ENCODE measurements around the gene ETFA. TPM values are rescaled to one million over a fixed set of nuclear protein-coding genes. Genes with fewer than 3 reads are reported as not detected.

The ETFA gene
- total RNA-seq, 1 donor from 2014 or later, result 107 TPM

DNA sequence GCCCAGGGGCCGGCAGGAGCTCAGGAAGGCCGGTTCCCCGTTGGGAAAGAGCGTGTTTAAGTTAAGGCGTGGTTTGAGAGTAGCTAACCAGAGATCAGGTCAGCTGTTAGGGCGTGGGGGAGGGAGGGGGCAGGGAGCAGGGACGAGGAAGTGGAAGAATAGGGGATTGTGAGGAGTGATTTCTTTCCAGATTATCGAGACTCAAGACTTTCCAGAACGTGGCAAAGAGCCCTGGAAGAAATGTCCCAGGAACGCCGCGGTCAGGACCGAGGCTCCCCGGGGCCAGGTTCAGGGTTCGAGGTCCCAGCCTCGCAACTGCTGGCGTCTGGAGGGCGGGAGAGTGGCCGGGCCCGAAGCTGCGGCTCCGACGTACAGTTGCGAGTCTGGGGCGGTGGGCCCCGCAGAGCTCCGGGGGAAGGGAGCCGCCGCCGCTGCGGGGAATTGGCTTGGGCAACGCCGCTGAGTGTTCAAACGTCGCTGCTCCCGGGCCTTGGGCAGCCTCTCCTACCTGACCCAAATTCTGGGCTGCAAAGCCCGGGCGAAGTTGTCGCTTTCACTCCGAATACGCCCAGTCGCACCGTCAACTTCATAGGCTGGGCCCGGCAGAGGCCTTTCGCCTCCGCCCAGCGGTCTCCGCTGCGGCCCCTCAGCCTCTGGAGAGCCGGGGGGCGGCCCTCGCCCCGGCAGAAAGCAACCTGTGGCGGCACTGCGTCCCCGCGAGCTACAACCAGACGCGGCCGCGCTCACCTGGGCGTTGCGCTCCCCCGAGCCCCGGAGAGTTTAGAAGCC is 34.8 kb upstream of the ETFA start:
- DNase-seq (ENCODE audit: low spot score in 2 of 2, unreplicated experiment in 2 of 2), result peak in 1 of 2 experiments; percentile 54
- TF ChIP-seq, protein P1, sequence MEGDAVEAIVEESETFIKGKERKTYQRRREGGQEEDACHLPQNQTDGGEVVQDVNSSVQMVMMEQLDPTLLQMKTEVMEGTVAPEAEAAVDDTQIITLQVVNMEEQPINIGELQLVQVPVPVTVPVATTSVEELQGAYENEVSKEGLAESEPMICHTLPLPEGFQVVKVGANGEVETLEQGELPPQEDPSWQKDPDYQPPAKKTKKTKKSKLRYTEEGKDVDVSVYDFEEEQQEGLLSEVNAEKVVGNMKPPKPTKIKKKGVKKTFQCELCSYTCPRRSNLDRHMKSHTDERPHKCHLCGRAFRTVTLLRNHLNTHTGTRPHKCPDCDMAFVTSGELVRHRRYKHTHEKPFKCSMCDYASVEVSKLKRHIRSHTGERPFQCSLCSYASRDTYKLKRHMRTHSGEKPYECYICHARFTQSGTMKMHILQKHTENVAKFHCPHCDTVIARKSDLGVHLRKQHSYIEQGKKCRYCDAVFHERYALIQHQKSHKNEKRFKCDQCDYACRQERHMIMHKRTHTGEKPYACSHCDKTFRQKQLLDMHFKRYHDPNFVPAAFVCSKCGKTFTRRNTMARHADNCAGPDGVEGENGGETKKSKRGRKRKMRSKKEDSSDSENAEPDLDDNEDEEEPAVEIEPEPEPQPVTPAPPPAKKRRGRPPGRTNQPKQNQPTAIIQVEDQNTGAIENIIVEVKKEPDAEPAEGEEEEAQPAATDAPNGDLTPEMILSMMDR (IDR thresholded peaks at IDR 0.05; ENCODE audit: unreplicated experiment), result no peak
- Mint-ChIP-seq H3K9me3 (no peaks in the 10 kb centered on the region), H3K27ac (peak overlapping the region; percentile 9), H3K36me3 (no peaks in the 10 kb centered on the region), H3K27me3 (ENCODE audit: low read depth) (peaks cover 89% of the 10 kb centered on the region), H3K4me1 (peaks cover 28% of the 10 kb centered on the region), H3K4me3 (peak overlapping the region; percentile 57)

GRCh38 chr15:76345583-76345879 is 34.3 kb upstream of the ETFA start:
- Mint-ChIP-seq H3K27ac (peak overlapping the region; percentile 9), H3K36me3 (no peaks in the 10 kb centered on the region), H3K4me1 (peaks cover 32% of the 10 kb centered on the region), H3K27me3 (ENCODE audit: low read depth) (peaks cover 89% of the 10 kb centered on the region), H3K9me3 (no peaks in the 10 kb centered on the region), H3K4me3 (peak overlapping the region; percentile 57)
- DNase-seq (ENCODE audit: low spot score in 2 of 2, unreplicated experiment in 2 of 2), result no peak
- TF ChIP-seq, protein P1 (IDR thresholded peaks at IDR 0.05; ENCODE audit: unreplicated experiment), result no peak

DNA sequence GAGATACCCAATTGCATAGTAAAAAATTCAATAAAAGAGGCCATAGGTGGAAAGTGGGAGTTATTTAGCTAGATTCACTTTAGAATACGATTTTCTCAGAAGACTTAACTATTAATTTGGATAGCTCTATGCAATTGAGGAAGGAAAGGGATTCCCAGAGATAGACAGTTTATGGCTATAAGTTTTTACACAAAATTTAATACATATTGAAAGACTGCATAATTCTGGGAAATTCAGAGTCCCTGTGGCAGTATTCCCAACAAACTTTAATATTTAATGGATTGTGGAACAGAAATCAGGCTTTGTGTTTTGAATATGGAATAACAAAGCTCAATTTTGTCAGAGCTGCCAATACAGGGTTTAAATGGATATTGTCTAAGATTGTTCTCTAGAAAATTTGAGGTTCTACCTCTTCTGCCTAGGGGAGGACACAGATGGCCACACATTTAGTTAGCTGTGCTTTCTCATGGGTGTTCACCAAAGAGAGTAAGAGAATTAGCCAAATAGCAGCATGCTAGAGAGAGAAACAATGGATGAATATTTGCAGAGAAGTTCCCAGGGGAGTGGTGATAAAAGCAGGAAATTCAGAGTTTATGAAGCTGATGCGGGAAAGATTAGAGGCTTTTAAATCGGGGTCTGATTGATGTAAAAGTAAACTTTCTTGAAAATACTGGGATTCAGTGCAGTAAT is 33.8 kb upstream of the ETFA start:
- H3K27ac Mint-ChIP-seq, result peak overlapping the region; percentile 9
- TF ChIP-seq, protein P1 (IDR thresholded peaks at IDR 0.05; ENCODE audit: unreplicated experiment), result no peak
- H3K9me3 Mint-ChIP-seq, result no peaks in the 10 kb centered on the region
- no peak for DNase-seq (ENCODE audit: low spot score in 2 of 2, unreplicated experiment in 2 of 2)
- no peaks in the 10 kb centered on the region for H3K36me3 Mint-ChIP-seq
- peaks cover 89% of the 10 kb centered on the region for H3K27me3 Mint-ChIP-seq (ENCODE audit: low read depth)
- peak overlapping the region; percentile 57 for H3K4me3 Mint-ChIP-seq
- peaks cover 37% of the 10 kb centered on the region for H3K4me1 Mint-ChIP-seq

DNA sequence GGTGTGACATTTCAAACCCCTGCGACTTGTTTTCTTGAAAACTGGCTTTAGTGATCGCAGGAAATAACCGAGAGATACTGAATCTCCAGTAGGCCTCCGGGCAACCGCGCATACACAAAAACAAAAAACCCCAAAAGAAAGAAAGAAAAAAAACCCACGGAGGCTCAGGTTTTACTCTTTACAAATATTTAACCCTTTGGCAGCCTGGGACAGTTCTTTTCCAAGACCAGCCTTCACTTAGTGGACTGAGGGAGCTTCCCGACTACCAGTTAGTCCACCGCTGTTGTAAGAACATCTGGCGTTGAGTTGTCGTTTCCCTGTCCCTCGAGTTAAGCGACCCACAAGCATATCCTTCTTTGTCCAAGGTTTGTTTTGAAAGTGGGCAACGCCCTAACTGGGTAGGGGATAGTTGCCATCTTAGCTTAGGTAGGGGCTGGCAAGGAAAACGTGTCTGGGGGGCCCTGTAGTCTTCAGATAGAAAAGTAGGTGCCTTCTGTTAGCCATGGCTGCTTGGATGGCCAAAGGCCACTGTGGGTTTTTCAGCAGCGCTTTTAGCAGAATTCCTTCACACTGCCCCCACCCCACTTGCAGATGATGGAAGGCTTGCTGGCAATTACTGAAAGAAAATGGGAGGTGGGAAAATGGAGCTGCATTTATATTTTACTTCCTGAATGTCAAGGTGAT is 32.2 kb upstream of the ETFA start:
- Mint-ChIP-seq H3K27me3 (ENCODE audit: low read depth) (peaks cover 90% of the 10 kb centered on the region), H3K4me3 (no peak overlapping the region), H3K27ac (peak overlapping the region; percentile 34), H3K4me1 (peaks cover 44% of the 10 kb centered on the region), H3K36me3 (no peaks in the 10 kb centered on the region), H3K9me3 (no peaks in the 10 kb centered on the region)
- TF ChIP-seq, protein P1 (IDR thresholded peaks at IDR 0.05; ENCODE audit: unreplicated experiment), result no peak
- no peak for DNase-seq (ENCODE audit: low spot score in 2 of 2, unreplicated experiment in 2 of 2)

GRCh38 chr15:76342382-76343201 is 31.3 kb upstream of the ETFA start:
- Mint-ChIP-seq H3K9me3 (no peaks in the 10 kb centered on the region), H3K27ac (no peak overlapping the region), H3K27me3 (ENCODE audit: low read depth) (peaks cover 87% of the 10 kb centered on the region), H3K4me3 (peak overlapping the region; percentile 45), H3K36me3 (no peaks in the 10 kb centered on the region), H3K4me1 (peaks cover 42% of the 10 kb centered on the region)
- TF ChIP-seq, protein P1 (IDR thresholded peaks at IDR 0.05; ENCODE audit: unreplicated experiment), result no peak
- peak in 1 of 2 experiments; percentile 40 for DNase-seq (ENCODE audit: low spot score in 2 of 2, unreplicated experiment in 2 of 2)
